HCT116 (cell line): ENCODE results near the gene MYBPC2.

ENCODE experiments used
- CTCF ChIP-seq, 3 experiments: fragments of 200-600 bp in 1 of 3; sonication (generic) in 1 of 3; IDR thresholded peaks in 2 of 3; conservative IDR thresholded peaks in 1 of 3; 2 replicates each; pipeline ENCODE4 v1.5.1; 2012 to 2017; ENCODE audit warnings: low read depth in 2 of 3, low read length in 2 of 3, antibody characterized with exemption in 1 of 3, borderline replicate concordance in 1 of 3, control low read depth in 1 of 3, mild to moderate bottlenecking in 1 of 3, mixed read lengths in 1 of 3, mixed run types in 1 of 3, moderate library complexity in 1 of 3; ENCODE audit not compliant: insufficient read depth in 1 of 3
- POLR2A ChIP-seq: IDR thresholded peaks from 2 replicates; pipeline ENCODE4 v1.7.0; 2011; ENCODE audit warnings: borderline replicate concordance; ENCODE audit not compliant: insufficient read depth, insufficient read length; ENCODE audit errors: extremely low read depth
- ZNF274 ChIP-seq: fragments of 200-500 bp; sonication (Bioruptor generic); IDR thresholded peaks from 2 replicates; pipeline ENCODE4 v1.6.1; 2014; ENCODE audit warnings: mild to moderate bottlenecking, low read depth, low read length, inconsistent platforms

- TF ChIP-seq CTCF (IDR thresholded peaks at IDR 0.05 in 2 of 3, conservative IDR thresholded peaks at IDR 0.05 in 1 of 3; ENCODE audit: borderline replicate concordance in 1 of 3, insufficient read depth in 1 of 3, low read depth in 2 of 3, low read length in 2 of 3) (no peak), POLR2A (no peak), ZNF274 (no peak)
These were observed 77.5 kb downstream of the MYBPC2 start for GRCh38 chr19:50510121-50510670.
